SK-N-MC (cell line): ENCODE data around the gene NRXN3.

Experiments used
- DNase-seq: peaks from one replicate; pipeline ENCODE4 v3.0.0-alpha.2; 2011; ENCODE audit warnings: low read depth, low spot score
- H3K27ac ChIP-seq: fragments of 200-600 bp; sonication (generic); 2 replicates; pipeline ENCODE4 v1.5.1; 2016; ENCODE audit warnings: mixed run types
- H3K36me3 ChIP-seq: fragments of 200-600 bp; sonication (generic); 2 replicates; pipeline ENCODE4 v1.6.1; 2017; ENCODE audit warnings: antibody characterized with exemption, low read length, mixed read lengths; ENCODE audit not compliant: insufficient read depth
- H3K4me3 ChIP-seq: fragments of 200-600 bp; sonication (generic); 2 replicates; pipeline ENCODE4 v1.5.1; 2016
- H3K9ac ChIP-seq: fragments of 200-600 bp; sonication (generic); 2 replicates; pipeline ENCODE4 v1.8.0; 2017; ENCODE audit warnings: mixed run types, mixed read lengths; ENCODE audit not compliant: insufficient read length
- H3K9me3 ChIP-seq: fragments of 200-600 bp; sonication (generic); 2 replicates; pipeline ENCODE4 v1.6.1; 2017; ENCODE audit warnings: low read depth, mild to moderate bottlenecking, antibody characterized with exemption, low read length, moderate library complexity, mixed read lengths
- EZH2 ChIP-seq: fragments of 200-600 bp; sonication (generic); IDR thresholded peaks from one replicate; pipeline ENCODE4 v1.6.1; 2017; ENCODE audit warnings: antibody characterized with exemption
- FOXP2 ChIP-seq: optimal IDR thresholded peaks from 2 replicates; pipeline ENCODE3; 2011; ENCODE audit warnings: mild to moderate bottlenecking, moderate library complexity; ENCODE audit not compliant: insufficient read depth; ENCODE audit errors: extremely low read length, control extremely low read depth
- POLR2AphosphoS5 ChIP-seq: IDR thresholded peaks from 2 replicates; pipeline ENCODE4 v1.6.1; 2012; ENCODE audit warnings: mild to moderate bottlenecking, low read depth, low read length, borderline replicate concordance

NRXN3 gene

GRCh38 chr14:79466938-79467527 lies 1296.9 kb downstream of the NRXN3 start:
- Histone ChIP-seq H3K9ac (no peak overlapping the region), H3K27ac (no peak overlapping the region), H3K36me3 (no peaks in the 10 kb centered on the region), H3K4me3 (no peak overlapping the region), H3K9me3 (no peaks in the 10 kb centered on the region)
- TF ChIP-seq FOXP2 = no peak
- TF ChIP-seq EZH2 = no peak
- TF ChIP-seq POLR2AphosphoS5 = no peak
- DNase-seq = no peak

- Histone ChIP-seq H3K4me3 (no peak overlapping the region), H3K9ac (no peak overlapping the region), H3K9me3 (no peaks in the 10 kb centered on the region), H3K27ac (no peak overlapping the region), H3K36me3 (no peaks in the 10 kb centered on the region)
- TF ChIP-seq FOXP2 (no peak), EZH2 (no peak), POLR2AphosphoS5 (no peak)
- no peak for DNase-seq
Measured at GRCh38 chr14:79467835-79468234, 1297.7 kb downstream of the NRXN3 start.

GRCh38 chr14:79468486-79468885 lies 1298.3 kb downstream of the NRXN3 start:
- no peak overlapping the region for H3K9ac ChIP-seq
- no peak for TF ChIP-seq EZH2
- no peak for TF ChIP-seq FOXP2
- TF ChIP-seq POLR2AphosphoS5 = no peak
- no peaks in the 10 kb centered on the region for H3K36me3 ChIP-seq
- no peak overlapping the region for H3K4me3 ChIP-seq
- no peak for DNase-seq
- no peak overlapping the region for H3K27ac ChIP-seq
- no peaks in the 10 kb centered on the region for H3K9me3 ChIP-seq

GRCh38 chr14:79473651-79474050 lies 1303.5 kb downstream of the NRXN3 start:
- Histone ChIP-seq H3K4me3 (no peak overlapping the region), H3K9me3 (no peaks in the 10 kb centered on the region), H3K36me3 (no peaks in the 10 kb centered on the region), H3K9ac (no peak overlapping the region), H3K27ac (no peak overlapping the region)
- no peak for TF ChIP-seq FOXP2
- TF ChIP-seq POLR2AphosphoS5 = no peak
- no peak for DNase-seq

- no peak for DNase-seq
Measured at GRCh38 chr14:79475887-79476532, 1305.8 kb downstream of the NRXN3 start.

GRCh38 chr14:79476552-79476951 lies 1306.4 kb downstream of the NRXN3 start:
- no peak for DNase-seq
- Histone ChIP-seq H3K9ac (no peak overlapping the region), H3K4me3 (no peak overlapping the region), H3K27ac (no peak overlapping the region), H3K36me3 (no peaks in the 10 kb centered on the region), H3K9me3 (no peaks in the 10 kb centered on the region)
- TF ChIP-seq EZH2 = no peak
- TF ChIP-seq POLR2AphosphoS5 = no peak
- TF ChIP-seq FOXP2 = no peak

More at GRCh38 chr14:79475887-79476532, 1305.8 kb downstream of the NRXN3 start:
- H3K9ac ChIP-seq = no peak overlapping the region
- H3K36me3 ChIP-seq = no peaks in the 10 kb centered on the region
- H3K27ac ChIP-seq = no peak overlapping the region
- no peaks in the 10 kb centered on the region for H3K9me3 ChIP-seq
- no peak overlapping the region for H3K4me3 ChIP-seq
- no peak for TF ChIP-seq POLR2AphosphoS5
- TF ChIP-seq FOXP2 = no peak
- no peak for TF ChIP-seq EZH2

- Histone ChIP-seq H3K27ac (no peak overlapping the region), H3K4me3 (no peak overlapping the region), H3K9ac (no peak overlapping the region), H3K36me3 (no peaks in the 10 kb centered on the region), H3K9me3 (no peaks in the 10 kb centered on the region)
- TF ChIP-seq FOXP2 (no peak), EZH2 (no peak), POLR2AphosphoS5 (no peak)
- no peak for DNase-seq
Measured at GRCh38 chr14:79480212-79480611, 1310.0 kb downstream of the NRXN3 start.

GRCh38 chr14:79482825-79483224 lies 1312.7 kb downstream of the NRXN3 start:
- TF ChIP-seq EZH2 = no peak
- TF ChIP-seq POLR2AphosphoS5 = no peak
- H3K36me3 ChIP-seq = no peaks in the 10 kb centered on the region
- DNase-seq = no peak
- H3K9me3 ChIP-seq = no peaks in the 10 kb centered on the region
- no peak overlapping the region for H3K27ac ChIP-seq
- no peak overlapping the region for H3K9ac ChIP-seq
- no peak overlapping the region for H3K4me3 ChIP-seq
